ENCODE results near the gene EPHB4.
"Not testable (repeated sequence)": the region's sequence is repeated elsewhere in the genome, so short reads cannot be mapped to it uniquely, and the experiment has no call there.

Gene EPHB4

DNA sequence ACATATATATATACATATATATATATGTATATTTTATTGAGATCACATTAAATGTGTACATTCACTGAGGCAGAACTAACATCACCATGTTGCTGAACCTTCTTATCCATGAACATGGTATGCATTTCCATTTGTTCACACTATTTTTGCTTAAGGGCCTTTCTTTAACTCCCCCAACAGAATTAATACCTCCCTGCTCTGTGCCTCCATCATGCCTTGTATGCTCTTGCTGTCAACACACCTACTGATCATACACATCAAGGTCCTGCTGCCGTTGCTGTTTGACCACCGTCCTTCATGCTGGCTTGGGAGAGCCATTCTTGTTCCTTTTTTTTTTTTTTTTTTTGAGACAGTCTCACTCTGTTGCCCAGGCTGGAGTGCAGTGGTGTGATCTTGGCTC lies 43.5 kb downstream of the EPHB4 start:
- DNase-seq, result no peak

DNA sequence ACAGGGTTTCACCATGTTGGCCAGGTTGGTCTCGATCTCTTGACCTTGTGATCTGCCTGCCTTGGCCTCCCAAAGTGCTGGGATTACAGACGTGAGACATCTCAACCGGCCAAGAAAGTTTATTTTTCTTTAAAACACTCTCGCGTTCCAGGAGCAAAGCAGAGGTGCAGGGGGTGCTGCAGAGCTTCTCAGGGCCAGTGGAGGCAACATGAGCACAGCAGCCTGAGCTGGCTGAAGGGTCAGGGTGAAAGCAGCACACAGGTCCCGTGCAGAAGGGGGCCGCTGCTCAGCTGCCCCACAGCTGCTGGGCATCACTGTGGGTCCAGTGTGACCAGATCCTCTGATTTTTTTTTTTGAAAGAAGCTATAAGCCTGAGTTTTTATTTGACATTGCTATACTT lies 46.1 kb downstream of the EPHB4 start:
- no peak for DNase-seq

DNA sequence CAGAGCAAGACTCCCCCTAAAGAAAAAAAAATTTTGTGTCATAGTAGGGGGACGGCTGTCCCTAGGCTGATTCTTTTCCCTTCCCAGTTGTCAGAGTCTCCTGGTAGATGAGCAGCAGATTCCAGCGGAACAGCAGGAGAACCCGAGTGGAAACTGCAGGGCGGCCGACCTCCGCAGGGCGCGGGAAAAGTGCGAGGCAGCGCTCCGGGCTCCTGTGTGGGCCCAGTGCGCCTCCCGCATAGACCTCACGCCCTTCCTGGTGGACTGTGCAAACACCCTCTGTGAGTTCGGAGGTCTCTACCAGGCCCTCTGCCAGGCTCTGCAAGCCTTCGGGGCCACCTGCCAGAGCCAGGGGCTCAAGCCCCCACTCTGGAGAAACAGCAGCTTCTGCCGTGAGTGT lies 48.0 kb downstream of the EPHB4 start:
- no peak for DNase-seq

DNA sequence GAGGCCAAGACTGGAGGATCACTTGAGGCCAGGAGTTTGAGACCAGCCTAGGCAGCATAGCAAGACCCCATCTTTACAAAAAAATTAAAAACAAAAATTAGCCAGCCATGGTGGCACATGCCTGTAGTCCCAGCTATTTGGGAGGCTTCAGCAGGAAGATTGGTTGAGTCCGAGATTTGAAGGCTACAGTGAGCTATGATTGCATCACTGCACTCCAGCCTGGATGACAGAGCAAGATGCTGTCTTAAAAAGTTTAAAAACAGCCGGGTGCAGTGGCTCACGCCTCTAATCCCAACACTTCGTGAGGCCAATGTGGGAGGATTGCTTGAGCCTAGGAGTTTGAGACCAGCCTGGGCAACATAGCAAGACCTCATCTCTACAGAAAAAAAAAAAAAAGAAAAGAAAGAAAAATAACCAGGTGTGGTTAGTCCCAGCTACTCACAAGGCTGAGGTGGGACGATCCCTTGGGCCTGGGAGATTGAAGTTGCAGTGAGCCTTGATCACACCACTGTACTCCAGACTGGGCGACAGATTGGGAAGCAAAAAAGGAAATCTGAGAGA lies 49.2 kb downstream of the EPHB4 start:
- no peak for DNase-seq

DNA sequence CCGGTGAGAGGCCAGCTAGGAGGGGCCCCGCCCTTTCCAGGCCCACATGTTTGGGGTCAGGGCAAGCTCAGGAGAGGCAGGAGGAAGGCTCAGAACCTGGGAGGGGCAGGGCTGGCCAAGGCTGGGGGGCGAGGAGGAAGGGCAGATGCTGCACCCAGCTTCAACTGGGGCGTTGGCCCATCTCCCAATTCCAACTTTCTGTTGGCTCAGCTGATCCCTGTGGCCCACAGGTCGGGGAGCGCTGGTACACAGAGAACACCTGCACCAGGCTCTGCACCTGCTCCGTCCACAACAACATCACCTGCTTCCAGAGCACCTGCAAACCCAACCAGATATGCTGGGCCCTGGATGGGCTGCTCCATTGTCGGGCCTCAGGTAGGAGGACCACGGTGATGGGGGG lies 53.8 kb downstream of the EPHB4 start:
- no peak for DNase-seq

DNA sequence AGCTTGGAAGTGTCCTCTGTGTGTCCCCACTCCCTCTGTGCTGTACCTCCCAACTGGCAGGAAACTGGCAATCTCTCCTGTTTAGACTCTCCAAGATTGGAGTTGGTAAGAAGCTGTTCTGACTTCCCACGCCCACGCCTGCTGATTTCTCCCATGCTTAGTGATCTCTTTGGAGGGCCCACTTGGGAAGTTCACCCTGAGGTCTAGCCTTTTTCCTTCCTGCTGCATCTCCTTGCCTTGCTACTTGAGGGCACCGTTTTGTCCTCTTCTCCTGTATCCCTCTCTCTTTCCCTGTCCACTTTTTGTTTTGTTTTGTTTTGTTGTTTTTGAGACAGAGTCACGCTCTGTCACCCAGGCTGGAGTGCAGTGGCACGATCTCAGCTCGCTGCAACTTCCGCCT lies 58.5 kb downstream of the EPHB4 start:
- DNase-seq, result no peak

DNA sequence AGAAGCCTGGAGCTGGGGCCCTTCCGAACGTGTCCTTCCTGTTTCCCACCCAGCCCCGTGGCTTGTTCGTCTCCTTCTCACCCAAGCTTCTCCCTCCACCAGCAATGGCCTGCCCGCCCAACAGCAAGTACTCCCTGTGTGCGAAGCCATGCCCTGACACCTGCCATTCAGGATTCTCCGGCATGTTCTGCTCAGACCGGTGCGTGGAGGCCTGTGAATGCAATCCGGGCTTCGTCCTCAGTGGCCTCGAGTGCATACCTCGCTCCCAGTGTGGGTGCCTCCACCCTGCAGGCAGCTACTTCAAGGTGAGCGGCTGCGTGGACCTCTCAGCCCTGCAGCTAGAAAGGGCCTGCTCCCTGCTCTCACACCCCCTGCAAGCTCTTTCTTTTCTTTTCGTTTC lies 62.1 kb downstream of the EPHB4 start:
- no peak for DNase-seq

DNA sequence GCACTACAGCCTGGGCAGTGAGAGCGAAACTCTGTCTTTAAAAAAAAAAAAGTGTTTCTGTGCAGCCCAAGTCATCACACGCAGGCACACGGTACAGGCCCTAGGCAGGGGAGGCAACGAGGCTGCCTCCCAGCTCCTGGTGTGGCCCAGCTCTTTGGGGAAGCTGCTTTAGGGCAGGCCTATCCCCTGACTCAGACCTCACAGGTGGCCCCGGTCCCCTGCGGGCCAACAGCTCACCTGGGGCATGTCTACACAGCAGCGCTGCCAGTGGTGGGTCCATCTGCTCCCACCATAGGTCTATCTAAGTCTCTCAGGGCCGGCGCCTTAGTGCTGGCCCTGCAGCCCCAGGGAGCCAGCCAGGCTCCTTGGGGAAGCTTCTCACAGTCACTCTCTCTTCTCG lies 62.5 kb downstream of the EPHB4 start:
- DNase-seq, result no peak

DNA sequence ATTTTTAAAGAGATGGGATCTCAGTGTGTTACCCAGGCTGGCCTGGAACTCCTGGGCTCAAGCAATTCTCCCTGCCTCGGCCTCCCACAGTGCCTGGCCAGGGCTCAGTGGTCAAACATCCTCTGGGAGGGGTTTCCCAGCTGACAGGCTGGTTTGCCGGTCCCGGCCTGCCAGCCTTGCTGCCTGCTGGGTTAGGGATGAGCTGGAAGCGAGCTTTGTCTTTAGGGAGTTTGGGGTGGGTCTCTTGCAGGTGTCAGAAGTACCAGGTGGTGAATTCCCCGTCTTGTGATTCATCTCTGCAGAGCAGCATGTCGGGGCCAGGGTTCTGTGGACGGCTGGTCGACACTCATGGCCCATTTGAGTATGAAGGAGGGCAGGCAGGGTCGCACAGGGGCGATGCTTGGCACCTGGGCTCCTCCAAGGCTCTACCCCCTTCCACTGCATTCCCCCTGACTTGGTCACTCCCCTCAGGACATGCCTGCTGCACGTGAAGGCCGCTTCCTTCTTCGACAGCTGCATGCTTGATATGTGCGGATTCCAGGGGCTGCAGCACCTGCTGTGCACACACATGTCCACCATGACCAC lies 63.7 kb downstream of the EPHB4 start:
- DNase-seq, result no peak

DNA sequence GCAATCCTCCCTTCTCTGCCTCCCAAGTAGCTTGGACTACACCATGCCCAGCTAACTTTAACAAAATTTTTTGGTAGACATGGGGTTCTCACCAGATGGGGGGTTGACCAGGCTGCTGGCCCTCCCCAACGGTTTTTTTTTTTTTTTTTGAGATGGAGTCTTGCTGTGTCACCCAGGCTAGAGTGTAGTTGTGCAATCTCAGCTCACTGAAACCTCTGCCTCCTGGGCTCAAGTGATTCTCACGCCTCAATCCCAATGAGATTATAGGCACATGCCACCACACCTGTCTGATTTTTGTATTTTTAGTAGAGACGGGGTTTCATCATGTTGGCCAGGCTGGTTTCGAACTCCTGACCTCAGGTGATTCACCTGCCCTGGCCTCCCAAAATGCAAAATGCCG lies 64.5 kb downstream of the EPHB4 start:
- DNase-seq, result not testable (repeated sequence)

DNA sequence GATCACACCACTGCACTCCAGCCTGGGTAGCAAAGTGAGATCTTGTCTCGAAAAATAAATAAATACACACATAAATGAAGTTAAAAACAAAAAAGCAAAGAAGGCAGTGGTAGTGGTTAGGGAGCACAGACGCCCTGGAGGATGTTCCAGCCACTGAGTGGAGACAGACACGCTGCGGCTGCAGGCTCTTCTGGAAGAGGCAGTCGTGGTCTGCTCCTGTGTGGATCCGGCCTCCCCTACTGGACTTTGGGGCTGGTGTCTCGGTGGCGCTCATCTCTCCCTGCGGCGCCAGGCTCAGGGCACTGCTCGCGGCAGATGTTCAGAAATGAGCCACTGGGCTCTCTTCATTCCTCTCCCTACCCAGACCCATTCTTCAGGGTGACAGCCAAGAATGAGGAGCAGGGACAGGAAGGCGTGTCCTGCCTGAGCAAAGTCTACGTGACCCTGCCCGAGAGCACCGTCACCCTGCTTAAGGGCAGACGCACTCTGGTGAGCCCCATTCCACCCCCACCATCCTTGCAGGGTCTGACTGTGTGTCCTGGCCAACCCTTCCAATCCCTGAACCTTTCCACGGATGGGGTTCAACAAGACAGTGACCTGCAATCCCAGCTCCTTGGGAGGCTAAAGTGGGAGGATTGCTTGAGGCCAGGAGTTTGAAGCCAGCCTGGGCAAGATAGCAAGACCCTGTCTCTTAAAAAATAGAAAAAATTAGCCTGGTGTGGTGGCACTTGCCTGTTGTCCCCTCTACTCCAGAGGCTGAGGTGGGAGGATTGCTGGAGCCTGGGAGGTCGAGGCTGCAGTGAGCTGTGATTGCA lies 67.8 kb downstream of the EPHB4 start:
- DNase-seq, result no peak

DNA sequence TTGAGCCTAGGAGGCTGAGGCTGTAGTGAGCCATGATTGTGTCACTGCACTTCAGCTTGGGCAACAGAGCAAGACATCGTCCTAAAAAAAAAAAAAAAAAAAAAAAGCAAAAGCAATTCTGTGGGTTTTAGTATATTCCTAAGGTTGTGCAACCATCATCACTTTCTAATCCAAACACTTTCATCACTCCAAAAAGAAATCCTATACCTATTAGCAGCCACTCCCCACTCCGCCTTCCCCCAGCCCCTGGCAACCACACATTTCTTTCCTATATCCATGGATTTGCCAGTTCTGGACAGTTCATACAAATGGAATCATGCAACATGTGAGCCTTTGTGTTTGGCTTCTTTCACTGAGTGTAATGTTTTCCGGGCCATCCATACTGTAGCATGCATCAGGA lies 73.6 kb downstream of the EPHB4 start:
- no peak for DNase-seq

DNA sequence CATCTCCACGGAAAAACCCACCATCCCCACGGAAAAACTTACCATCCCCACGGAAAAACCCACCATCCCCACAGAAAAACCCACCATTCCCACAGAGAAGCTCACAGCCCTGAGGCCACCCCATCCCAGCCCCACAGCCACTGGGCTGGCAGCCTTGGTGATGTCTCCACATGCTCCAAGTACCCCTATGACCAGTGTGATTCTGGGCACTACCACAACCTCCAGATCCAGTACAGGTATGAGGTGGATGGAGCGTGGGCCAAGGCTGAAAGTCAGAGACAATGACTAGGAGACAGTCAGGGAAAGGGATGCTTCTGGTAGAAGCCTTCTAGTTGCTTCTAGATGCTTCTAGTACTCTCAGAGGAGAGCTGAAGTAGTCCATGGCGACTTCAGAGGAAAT lies 74.3 kb downstream of the EPHB4 start:
- no peak for DNase-seq

Measured in NCI-H1048 (cell line).